Panc1 (cell line): ENCODE data around the gene CREB3L2.

Experiments used
- POLR2AphosphoS5 ChIP-seq: IDR thresholded peaks from 2 replicates; pipeline ENCODE4 v1.6.1; 2012; ENCODE audit warnings: mild to moderate bottlenecking, low read depth, low read length, moderate library complexity
- SIN3A ChIP-seq: IDR thresholded peaks from 2 replicates; pipeline ENCODE4 v1.6.1; 2012; ENCODE audit warnings: low read depth, mild to moderate bottlenecking, low read length, moderate library complexity, borderline replicate concordance; ENCODE audit not compliant: insufficient read depth
- TF ChIP-seq, protein P1 (sequence below): fragments of 450-650 bp; IDR thresholded peaks from 2 replicates; pipeline ENCODE4 v1.5.1; 2017; ENCODE audit warnings: mild to moderate bottlenecking

DNA sequence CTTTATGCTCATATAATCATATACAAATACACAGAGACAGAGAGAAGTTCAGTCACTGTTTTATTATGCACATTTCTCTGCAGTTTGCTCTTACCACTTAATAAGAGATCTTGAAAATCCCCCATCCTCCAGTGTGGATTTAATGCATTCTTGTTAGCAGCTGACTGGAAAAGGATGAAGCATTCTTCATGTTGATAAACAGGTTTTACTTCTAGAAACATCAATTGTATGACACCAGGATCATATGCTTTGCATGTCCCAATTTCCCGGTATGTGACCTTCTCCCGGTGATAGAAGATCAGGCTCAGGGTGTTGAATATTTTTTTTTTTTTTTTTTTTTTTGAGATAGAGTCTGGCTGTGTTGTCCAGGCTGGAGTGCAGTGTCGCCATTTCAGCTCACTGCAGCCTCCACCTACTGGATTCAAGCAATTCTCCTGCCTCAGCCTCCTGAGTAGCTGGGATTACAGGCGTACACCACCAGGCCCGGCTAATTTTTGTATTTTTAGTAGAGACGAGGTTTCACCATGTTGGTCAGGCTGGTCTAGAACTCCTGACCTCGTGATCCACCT, 6.2 kb upstream of the CREB3L2 start:
- TF ChIP-seq, protein P1, sequence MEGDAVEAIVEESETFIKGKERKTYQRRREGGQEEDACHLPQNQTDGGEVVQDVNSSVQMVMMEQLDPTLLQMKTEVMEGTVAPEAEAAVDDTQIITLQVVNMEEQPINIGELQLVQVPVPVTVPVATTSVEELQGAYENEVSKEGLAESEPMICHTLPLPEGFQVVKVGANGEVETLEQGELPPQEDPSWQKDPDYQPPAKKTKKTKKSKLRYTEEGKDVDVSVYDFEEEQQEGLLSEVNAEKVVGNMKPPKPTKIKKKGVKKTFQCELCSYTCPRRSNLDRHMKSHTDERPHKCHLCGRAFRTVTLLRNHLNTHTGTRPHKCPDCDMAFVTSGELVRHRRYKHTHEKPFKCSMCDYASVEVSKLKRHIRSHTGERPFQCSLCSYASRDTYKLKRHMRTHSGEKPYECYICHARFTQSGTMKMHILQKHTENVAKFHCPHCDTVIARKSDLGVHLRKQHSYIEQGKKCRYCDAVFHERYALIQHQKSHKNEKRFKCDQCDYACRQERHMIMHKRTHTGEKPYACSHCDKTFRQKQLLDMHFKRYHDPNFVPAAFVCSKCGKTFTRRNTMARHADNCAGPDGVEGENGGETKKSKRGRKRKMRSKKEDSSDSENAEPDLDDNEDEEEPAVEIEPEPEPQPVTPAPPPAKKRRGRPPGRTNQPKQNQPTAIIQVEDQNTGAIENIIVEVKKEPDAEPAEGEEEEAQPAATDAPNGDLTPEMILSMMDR: no peak
- no peak for TF ChIP-seq POLR2AphosphoS5
- TF ChIP-seq SIN3A: no peak
